ENCODE data around the gene SAMD13.

The SAMD13 gene

DNA sequence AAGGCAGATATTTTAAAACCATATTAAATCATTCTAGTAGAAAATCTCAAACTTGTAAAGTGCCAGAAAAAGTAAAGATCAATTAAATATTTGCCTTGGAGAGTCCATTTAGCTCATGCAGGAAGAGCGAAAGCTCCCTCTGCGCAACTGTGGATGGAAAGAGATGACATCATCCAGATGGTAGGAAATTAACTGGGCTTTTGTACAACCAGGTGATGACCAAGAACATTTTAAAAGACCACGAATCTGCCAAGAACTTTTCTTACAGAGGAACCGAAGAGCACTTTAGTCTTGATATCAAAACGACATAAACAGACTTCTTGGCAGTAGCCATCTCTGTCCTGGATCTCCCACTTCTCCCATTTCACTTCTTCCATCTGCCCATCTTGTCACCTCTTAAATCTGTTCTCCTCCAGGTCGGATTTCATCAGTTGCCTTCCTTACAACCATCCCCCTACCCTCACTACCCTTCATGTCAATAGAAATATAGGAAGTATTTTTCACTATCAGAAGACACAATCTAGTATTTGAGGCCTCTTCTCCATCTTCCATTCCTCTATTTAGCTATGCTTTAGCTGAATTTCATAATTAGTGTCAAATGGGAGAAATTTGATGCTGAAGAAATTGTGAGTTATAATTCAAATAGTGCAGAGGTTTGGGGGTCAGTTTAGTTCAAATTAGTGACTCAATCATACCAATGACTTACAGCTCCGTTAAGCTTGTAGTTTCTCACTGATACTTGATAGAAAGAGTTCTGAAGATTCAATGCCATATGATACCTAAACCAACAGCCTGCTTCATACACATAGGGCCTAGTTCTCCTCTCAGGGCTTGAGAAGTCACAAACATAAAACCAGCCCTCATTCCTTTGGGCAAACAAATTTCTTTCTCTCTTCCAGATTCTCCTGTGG lies 74.7 kb downstream of the SAMD13 start:
- DNase-seq, result no peak

DNA sequence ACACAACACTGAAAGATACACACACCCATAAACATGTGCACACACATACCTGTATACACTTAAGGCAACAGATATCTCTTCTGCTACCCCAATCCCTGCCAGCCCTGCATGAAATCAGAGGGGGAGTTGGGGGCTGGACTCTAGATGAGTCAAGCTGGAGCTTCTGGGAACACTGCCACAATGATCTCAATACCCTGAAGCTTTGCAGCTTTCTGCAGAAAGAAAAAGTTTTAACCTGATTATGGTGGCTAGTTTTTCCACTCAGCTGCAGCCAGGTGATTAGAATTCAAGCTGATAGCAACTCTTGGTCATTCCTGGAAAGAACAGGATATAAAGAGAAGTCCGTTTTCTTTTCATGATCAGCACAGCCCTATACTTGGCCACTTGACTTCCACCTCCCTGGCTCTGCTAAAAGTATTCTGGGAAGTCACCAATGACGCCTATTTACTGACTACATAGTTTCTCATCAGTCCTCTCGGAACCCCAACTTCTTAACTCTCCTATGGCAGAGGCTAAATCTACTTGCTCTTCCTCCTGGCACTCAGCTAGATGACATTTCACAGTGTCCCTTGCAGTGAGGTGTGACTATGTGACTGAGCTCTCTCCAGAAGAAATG lies 76.1 kb downstream of the SAMD13 start:
- DNase-seq, result no peak

DNA sequence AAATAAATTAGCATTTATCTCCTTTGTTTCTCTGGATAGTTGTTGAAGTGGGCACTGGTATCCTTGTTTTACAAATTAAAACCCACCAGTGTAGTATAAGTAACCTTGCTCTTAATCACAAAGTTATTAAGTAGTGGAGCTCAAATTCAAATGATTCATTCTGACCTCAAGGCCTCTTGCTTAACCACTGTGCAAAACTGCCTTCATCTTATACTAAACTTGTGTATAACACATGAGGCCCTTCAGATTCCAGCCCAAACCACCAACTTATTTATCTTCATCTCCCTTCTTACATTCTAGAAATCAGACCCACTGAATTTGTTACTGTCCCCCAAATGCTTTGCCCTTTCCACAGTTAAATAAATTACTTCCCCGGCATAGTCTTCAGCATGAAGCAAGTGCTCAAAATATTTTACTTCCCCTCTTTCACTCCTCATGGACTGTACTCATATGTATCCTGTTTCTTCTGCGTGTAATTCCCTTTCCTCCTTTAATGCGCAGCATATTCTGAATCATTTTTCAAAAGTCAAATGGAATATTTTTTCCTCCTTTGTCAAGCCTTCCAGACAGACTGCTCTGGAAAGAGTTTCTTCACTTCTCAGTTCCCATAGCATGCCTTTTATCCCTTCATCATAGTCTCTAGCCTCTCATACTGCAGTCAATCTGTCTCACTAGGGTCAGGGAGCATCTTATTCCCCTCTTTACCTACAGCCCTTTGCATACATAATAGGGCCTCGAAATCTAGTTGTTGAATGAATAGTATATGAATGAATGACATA lies 77.8 kb downstream of the SAMD13 start:
- DNase-seq, result no peak

DNA sequence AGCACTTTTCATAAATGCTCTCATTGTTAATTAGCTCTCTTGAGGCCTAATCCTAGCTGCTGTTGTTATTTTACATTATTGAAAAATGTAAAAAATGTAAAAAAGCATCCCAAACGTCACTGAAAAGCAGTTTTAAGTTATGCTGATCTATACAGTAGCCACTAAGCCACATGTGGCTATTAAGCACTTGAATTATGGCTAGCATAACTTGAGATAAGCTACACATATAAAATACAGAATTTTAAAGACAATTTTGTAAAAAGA lies 78.3 kb downstream of the SAMD13 start:
- no peak for DNase-seq

DNA sequence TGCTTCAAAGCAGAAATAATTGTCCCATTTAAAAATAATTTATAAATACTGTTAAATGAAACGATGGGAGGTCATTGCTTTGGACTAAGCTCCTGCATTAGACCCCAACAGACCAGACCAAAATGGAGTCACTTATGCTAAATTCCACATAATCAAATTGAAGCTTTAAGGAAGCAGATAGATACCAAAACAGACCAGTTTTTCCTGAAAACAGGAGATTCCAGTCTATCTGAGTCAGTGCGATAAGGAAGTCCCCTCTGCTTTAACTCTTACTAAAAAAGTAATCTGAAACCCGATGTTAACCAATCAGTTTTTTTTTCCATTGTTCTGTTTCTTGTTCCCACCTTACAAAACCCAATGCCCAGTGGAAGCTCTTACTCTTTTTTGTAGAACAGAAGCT lies 80.6 kb downstream of the SAMD13 start:
- no peak for DNase-seq

DNA sequence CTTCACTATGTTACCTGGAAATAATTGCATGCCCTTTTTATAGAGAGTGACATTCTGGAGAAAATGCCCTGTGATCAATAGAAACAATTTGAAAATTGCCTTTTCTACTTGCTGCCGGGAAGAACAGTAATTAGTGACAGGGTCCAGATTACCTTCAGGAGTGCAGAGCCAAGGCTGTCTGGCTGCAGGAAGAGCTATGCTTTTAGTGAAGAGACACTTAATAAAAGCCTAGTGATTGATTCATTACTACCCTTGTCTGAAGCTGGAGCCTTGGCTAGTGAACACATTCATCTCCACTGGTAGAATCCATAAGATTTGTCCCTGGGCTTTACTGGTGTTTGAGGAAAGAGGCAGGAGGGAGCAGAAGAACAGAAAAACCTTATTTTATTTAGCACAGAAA lies 83.8 kb downstream of the SAMD13 start:
- no peak for DNase-seq

DNA sequence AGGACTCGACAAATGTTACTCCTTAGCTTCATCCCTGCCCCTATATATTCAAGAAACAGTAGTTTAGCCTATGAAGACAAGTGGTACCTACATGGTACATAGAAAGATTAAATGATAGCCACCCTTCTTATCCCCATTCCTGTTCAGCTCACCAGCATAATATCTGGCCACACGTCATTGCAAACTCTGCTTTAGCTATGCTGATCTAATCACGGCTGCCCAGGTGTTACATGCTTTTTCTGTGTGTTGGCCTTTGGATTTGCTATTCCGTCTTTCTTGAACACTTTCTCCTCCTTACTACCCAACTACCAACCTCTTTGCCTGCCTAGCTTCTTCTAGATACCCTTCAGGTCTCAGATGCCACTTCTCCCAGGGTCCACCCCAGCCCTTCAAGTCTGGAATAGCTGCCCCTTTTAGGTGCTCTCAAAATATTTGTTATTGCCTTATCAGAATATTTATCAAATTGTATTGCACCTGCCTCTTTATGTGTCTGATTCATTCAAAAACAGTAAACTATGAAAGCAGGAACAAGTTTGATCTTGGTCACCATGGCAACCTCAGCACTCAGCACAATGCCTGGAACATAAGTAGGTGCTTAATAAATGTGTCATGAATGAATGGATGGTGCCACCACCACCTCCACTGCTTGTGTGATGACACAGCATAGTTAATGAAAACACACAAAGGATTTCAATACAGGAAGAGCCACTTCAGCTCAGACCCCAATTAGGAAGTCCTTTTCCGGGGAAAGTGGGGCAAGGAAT lies 85.4 kb downstream of the SAMD13 start:
- DNase-seq, result no peak

DNA sequence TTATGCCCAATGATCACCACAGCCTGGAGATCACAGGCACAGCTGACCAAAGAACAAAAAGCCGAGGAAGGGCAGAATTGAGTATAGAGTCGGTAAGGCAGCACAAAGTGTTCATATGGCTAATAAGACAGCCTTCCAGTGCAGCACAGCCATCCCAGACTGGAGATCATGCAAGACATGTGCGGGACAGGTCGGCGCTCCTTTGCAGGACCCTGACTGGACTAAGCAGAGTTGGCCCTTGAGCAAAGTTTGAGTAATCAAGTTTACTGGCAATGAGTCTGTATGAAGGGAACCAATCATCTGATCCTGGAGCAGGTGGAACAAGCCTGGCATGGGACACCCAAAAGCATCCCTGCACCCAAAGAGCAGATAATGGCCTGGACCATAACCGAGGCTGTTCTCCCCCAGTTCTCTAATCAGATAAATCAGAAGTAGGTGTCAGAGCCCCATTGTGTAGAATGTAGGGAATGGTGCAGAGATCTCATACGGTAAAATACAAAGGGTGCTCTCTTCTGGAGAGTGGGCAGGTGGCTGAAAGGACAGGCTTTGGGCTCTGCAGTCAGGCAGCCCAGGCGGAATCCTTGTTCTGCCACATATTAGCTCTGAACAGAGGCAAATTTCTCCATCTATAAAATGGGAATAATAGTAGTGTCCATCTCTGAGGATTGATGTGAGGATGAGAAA lies 86.1 kb downstream of the SAMD13 start:
- DNase-seq, result no peak

DNA sequence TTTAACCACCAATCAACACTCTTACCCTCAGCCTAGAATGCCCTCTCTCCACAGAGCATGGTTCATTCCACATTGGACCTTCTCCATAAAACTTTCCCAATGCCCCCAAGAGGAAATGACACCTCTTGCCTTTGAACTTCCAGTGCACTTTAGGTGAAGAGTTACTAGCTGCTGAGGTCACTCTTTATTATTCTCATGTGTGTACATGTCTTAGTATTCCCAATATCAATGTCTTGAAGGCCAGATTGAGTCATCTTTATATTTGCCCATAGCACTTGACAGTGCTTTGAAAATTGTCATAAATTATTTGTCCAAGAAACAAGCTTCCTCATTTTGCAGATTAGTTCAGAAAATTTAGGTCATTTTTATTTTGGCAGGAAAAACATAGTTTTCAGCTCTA lies 88.7 kb downstream of the SAMD13 start:
- no peak for DNase-seq

DNA sequence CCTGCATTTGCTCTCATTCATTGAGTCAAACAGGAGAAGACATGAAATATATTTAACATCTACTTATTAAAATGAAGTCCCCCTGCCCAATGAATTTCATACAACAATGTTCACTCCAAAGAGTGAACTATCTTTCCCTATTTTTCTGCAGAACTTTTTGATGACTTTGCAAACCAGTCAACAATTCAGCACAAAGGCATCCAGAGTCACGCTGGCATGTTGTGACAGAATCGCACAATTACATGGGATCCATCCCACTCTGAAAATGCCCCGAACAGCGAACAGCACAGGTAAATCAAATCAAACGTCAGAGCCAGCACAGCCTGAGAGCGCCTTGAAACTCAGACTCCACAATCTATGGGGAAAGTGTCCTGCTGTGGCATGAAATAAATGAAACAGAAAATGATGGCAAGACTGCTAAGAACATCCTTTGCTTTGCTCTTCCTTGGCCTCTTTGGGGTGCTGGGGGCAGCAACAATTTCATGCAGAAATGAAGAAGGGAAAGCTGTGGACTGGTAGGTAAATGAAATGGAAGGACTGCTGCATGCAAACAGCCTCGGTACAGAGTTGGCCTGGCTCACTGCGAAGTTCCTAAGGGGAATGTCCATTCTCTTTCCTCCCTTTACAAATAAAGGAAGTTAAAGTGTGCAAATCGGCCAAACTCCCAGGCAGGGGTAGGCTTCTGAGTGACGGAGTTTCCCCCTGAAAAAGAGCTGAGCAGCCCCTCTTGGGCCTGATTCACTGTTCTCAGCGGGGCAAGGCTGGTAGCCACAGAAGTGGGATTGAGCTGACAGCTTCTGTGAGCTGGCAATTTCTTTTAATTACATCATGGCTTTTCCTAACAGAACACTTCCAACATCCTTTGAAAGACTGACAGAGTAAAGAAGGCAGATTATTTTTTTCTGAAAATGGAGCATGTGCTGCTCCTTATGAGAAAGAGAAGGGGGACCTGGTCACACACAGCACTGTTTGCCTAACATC lies 97.0 kb downstream of the SAMD13 start, which contains the start of gene DNASE2B:
Gene DNASE2B (plus strand): TSS at position 310 of the 981 bp plus-strand sequence. CDS start 81 bp downstream, at position 391.
- no peak for DNase-seq
